HCEC 1CT (cell line): ENCODE results near the gene PCYT2.

Source experiments
- DNase-seq: peaks from one replicate; pipeline ENCODE4 v3.0.0-alpha.2; 2017

The PCYT2 gene

DNA sequence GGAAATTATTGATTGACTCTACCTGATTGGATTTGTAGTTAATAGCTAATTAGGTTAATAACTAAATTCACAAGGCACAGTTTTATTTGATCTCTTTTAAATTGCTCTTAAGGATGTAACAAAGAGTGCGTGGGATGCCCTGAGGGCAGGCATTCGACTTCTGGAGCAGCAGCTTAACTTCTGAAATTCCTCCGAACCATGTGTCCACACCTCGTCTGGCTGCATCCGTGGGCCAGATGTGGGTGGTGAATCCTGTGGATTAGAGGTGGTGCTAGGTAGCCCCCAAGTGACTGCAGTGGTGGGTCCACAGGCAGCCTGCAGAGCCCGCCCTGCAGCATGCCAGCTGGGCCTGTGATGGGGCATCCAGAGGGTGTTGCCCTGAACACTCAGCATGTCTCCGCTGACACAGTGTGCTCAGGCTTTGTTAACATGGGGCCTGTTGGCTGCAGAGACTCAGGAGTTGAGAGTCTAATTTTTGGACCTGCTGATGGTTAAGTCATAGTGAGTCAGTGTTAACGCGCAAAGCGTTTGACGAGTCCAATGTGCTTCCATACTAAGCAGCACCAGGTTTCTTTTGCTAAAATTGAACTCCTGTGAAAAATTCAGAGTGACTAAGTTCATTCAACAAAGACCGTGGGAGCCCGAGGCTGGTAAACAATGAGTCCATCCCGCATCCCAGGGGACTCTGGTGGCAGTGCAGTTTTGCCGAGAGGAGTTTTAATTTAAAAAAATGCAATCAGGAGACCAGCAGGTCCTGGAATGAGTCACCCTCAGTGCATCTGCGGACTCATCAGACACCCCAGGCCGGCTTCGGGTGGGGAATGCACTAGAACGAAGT is 13.0 kb downstream of the PCYT2 start:
- peak; percentile 93 for DNase-seq

DNA sequence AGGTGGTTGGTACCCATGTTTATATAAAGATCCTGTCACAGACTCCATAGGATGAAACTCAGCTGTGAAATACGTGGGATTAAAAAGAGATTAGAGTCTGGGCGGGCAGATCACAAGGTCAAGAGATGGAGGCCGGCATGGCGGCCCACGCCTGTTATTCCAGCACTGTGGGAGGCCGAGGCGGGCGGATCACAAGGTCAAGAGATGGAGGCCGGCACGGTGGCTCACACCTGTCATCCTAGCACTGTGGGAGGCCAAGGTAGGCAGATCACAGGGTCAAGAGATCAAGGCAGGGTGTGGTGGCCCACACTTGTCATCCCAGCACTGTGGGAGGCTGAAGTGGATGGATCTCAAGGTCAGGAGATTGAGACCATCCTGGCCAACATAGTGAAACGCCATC is 15.8 kb downstream of the PCYT2 start:
- DNase-seq, result no peak

DNA sequence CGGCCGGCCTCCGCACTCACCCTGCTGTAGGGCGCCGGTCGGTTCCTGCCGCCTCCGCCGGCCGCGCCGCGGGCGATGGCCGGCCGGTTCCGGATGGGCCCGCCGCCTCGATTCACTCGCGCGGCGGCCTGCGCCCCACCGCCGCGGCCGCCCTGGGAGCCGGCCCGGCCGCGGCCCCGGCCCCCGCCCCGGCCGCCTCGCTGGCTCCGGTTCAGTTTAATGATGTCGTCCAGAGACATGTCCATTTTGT is 20.0 kb downstream of the PCYT2 start:
- no peak for DNase-seq

DNA sequence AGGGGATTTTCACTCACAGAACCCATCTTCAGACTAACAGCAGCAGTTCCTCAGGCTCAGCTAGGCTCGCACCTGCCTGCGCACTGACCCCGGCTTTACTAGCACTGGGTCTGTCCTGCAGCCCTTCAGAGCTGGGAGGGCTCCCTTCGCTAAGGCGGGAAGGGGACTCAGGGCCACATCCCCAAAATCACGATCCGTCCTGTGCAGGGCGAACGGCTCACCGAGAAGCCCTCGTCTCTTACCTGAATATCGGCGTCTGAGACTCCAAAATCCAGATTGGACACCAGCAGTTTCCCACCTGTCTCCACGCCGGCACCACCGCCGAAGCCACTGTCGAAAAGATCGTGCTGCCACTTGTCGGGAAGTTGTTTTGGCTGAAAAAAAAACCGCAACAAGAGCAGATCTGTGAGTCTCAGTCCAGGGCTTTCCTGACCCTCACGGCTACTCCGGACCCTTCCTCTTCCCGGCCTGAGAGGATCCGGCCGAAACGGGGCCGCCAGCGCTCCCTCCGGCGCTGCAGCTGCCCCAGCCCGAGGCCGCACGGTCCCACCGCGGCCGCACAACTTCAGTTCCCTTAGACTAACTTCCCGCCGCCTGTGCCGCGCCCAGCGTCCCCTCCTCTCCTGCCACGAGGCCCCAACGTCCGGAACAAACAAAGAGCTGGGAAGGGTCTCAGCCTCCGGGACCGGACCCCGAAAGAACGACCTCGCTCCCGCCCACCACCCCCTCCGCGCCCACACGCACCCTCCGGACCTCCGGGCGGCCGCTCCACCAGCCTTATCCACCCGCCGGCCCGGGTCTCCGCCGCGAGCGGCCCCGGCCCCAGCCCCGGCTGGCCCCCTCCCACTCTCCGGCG is 20.5 kb downstream of the PCYT2 start:
- DNase-seq, result no peak

DNA sequence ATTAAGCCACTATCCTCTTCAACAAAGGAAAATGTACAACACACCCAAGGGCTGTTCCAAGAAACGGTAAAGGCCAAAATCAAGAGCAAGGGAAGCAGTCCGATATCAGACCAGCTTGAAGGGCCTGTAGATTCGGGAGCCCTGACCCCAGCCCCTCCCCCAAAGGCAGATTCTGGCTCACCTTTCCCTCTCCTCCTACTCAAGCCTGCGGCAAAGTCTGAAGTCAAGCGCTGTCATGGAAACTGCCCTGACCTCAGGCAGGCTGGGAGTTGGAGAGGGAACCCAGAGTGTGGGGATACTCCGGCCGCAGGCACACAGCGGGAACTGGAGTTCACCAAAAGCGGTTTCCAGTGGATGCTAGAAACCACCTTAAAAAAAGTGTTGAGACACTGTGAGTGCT is 21.6 kb downstream of the PCYT2 start:
- no peak for DNase-seq

DNA sequence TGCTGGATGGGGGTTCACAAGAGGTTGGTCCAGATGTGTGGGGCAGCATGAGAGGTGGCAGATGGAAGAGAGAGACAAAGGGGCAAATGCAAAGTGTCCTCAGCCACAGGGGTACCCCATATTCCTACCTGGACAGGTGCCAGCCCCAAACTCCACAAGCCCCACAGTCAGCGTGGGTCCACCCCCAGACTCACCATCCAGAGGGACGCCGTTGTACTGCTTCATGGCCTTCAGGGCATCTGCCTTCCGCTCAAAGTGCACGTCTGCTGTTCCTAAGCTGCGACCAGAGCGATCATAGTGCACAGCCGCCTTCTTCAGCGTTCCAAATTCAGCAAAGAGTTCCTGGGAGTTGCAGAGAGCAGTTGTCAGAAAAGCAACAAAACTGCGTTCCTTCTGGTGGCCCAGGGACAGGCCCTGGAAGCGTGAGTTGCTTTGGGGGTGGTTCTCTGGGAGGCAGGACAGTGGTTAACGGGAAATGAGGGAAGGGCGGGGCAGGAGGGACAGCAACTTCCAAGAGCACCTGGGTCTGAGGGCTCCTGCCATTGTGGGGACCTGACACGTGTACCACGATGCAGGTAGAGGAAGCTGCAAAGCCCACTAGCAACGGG is 22.1 kb downstream of the PCYT2 start:
- DNase-seq, result no peak

DNA sequence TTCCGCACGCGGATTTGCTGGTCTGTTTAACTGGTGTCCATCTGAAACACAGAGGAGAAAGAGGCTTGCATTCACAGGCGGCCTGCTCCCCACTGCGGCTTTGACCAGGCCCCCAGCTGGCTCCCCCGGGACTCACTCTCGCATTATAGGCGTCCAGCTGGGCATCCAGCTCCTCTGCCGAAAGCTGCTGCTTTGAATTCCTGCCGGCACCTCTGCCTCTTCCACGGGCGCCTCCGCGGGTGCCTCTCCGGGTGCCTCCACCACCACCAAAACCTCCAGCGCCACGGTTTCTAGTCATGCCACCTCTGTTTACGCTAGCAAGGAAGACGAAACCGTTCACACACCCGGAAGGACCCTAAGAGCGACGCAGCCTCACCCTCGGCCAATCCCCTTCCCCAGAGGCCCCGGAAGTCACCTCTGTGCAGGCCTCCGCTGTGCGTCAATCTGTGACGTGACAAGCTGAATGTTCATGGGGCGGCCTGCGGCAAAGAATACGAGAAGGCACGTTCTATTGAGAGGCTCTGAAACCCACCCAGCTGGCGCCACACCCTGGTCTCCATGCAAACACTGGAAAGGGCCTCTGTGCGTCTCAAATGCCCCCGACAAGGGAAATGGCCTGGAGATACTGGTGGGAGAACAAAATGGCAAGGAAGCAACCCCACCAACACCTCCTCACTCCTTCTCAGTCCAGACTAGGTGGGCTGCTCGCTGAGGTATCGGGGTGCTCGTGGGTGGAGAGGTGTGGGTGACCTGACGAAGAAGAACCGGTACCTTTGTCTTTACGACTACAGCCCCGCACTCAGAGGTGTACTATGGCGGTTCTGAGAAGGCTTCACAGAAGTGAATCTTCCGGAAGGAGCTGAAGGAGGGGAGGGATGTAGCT is 22.9 kb downstream of the PCYT2 start:
- no peak for DNase-seq

DNA sequence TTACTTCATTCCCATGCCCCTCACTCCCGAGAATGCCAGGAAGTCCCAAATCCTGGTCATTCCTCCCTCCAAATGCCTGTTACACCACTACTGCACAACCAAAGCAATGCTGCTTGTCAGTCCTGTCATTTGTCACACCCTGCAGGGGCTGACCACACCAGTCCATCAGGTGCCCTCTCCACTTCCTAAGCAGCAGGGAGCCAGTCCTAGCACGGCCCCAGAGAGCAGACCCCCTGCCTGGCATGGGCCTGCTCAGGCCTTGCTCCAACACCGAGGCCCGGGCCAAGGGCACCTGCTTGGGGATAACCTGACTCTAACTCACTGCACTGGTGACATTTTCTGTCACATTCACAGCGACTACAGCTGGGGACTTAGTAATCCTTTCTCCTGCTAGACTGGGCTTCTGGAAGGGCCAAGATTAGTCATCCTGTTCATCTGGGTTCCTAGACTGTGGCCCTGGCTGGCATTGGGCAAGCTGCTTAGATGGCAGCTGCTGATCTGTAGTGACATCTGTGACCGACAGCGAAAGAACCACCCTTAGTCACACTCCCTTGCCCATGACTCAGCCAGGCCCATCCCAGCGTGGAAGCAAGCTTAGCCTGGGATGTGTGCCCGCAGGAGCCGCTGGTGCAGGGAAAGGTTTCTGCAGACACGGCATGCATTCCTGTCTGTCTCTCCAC is 25.2 kb downstream of the PCYT2 start:
- peak; percentile 38 for DNase-seq

DNA sequence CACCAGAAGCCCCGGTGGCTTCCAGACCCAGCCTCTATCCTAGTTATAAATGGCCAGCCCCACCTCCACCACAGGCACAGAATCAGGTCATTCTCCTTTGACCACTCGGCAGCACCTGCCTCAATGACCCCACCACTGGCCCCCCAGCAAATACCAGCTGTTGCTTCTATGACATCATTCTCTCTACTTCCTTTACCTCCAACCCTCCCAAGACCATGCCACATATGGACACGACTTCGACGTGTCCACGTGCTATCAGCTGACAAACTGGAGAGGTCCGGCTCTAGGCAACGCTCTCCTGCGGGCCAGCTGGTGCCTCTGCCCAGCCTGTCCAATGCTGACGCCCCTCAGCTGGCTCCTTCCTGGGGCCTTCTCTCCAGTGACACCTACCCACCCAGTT is 25.7 kb downstream of the PCYT2 start:
- no peak for DNase-seq

DNA sequence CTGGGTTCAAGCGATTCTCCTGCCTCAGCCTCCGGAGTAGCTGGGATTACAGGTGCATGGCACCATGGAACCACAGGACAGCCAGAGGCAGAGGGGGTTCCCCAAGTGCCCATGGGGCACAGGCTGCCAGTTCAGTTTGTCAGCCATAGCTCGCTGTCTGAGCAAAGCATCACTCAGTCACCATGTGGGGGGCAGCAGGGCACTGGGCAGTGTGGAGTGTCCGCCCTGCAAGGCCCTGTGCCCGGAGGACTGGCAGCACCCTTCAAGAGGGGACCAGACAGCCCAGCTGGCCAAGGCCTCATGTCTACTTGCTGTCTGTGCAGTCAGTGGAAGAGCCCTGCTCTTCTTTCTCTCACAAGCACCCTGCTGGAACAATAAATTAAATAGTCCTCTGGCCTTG is 26.2 kb downstream of the PCYT2 start:
- no peak for DNase-seq

DNA sequence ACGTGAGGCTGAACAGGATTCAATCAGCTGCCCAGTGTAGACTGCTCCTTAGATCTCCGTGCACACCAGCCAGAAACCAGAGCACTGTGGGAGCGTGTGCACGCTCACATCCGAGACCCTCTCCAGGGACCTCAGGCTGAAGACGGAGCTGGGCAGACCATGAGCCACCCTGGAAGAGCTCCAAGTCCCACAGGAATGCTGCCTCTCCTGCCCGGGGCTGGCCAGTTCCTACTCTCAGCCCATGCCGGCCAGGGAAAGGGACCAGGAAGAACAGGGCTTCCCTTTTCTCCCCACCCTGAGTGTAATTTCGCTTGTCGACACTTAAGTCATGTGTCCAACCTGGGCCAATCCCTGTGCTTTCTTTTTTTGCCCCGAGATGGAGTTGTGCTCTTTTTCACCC is 26.7 kb downstream of the PCYT2 start:
- DNase-seq, result no peak

DNA sequence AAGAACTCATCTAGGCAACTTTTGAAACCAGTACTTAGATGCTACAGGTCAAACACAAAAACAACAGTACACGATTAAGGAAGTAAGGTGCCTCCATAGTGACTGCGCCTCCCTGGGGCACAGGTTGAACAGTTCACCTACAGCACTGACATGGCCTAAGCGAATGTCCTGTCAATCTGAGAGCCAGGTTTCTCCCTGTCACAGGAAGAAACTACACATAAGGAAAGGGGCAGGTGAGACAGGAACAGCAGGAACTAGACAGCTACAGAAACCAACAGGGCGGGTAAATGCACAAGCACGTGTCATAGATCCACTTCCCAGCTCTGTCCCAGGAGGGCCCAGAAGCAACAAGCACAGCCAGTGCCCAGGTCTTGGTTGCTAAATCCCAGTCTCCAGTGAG is 32.1 kb downstream of the PCYT2 start:
- DNase-seq, result no peak

DNA sequence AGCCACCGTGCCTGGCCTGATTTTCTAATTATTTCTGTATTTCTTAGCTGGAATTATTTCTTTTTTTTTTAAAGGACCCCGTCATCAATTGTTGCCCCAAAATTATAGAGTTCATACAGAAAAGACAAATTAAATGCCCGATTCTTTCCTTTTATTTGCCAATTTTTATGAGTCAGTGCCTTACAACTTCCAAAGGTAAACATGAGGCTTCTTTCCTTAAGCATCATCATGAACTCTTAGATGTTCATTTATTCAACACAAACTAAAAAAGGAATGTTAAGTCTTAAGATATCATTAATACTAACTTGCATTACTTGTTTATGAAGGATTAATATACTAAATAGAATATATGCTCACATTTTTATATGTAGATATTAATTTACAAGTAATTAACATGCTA is 32.9 kb downstream of the PCYT2 start:
- peak; percentile 13 for DNase-seq

DNA sequence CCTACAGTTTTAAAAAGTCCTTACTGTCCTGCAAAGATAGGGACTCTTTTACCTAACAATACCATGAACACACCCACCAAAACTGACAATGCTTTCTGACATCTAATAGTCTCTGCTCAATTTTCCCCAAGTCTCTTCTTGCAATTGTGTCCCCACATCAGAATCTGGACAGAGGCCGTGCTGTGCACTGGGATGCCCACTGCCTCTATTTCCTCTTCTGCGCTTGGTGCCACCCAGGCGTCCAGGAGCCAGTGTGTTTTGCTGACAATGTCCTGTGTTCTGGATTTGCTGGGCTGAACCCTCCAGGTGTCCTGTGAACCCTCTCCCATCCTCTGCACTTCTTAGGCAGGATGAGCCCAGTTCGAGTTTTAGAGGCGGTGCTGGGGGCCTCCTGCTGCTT is 33.6 kb downstream of the PCYT2 start:
- no peak for DNase-seq

DNA sequence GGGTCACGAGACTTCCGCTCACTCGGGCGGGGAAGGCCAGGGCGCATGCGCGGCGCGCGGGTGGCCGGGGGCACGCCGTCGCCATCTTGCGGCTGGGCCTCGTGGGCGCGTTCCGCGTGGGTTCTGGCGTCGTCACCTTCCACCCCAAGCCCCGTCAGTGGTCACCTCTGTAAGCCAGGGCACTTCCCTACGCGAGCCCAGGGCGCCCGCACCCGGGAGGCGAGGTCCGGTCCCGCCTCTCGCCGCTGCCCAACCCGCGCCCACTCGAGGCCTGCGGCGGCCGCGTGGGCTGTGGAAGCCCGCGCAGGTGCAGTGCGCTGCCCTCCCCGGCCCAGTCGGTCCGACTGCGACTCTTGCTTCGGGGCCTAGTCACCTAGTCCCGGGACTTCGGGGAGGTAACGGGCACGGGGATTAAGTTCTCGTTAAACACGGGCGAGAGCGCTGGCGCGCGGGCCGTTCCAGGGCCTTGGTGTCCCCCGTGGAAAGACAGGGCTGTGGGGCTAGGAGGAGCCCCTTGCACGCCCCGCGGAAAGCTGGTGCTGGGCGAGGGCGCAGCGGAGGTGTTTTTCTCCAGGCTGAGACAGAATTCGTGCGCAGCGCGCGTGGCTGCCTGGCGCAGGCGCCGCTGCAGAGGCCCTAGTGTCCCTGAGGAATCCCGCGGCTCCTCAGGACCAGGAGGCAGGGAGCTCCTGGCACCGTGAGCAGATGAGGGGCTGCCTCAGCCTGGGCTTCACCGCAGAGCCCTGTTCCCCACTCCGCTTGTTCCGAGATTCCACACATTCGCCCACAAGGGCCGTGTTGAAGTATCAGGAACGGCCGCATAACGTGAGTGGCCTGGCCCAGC is 39.6 kb downstream of the PCYT2 start:
- DNase-seq, result peak; percentile 83

DNA sequence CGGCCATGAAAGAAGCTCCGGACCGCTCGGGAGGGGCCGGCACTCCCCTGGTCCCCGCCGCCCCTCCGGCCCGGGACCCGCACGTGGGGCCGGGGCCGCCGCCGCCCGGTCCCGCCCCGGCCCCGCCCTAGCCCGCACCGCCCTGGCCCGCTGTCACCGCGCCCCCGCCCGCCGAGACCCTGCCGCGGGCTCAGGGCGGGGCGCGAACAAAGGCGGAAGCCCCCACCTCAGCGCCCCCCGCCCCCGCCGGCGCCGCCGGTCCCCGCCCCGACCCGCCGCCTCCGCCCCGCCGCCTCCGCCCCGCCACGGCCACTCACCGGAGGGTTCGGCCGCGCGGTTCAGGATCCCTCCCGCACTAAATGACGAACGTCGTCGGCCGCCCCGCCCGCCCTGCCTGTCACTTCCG is 40.2 kb downstream of the PCYT2 start, which contains the start of gene ARHGDIA:
ARHGDIA (minus strand) TSS at position 357 of the 406 bp plus-strand sequence. CDS start 1,407 bp downstream, outside the sequence.
- DNase-seq, result no peak

DNA sequence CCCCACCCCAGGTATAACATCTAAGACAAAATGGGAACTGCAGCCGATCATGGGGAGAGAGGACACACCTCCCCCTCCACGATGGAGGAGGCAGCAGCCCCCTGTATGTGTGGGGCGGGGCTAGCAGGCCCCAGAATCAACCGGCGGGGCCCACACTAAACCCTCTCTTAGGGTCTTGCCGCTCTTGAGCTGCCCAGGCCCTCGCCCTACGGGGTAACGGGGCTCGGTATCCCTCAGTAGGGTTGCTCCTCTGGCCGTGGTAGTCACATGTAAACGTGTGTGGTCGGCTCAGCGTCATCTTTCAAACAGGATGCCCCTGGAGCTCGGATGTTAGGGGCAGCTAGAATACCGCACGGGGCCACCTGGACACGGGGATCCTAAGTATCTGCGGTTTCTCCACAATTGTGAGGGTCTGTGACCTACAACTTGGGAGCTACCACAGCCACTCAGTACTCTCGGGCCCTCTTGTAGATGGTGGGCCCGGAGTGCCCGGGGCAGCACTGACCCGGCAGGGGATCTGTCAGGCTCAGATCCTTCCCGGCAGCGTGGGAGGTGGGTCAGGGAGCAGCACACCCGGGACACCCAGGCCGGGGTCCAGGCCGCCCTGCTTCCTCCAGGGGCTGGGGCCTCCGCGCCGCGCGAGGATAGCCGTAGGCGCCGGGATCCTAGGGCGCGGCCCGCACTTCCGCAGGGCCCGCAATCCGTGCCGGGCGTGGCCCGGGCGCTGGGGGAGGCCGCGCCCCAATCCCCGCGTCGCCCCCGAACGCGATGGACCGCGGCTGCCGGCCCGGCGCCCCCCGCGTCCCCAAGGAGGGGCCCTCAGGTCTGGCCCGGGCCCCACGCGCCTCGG is 40.8 kb downstream of the PCYT2 start:
- peak; percentile 52 for DNase-seq

DNA sequence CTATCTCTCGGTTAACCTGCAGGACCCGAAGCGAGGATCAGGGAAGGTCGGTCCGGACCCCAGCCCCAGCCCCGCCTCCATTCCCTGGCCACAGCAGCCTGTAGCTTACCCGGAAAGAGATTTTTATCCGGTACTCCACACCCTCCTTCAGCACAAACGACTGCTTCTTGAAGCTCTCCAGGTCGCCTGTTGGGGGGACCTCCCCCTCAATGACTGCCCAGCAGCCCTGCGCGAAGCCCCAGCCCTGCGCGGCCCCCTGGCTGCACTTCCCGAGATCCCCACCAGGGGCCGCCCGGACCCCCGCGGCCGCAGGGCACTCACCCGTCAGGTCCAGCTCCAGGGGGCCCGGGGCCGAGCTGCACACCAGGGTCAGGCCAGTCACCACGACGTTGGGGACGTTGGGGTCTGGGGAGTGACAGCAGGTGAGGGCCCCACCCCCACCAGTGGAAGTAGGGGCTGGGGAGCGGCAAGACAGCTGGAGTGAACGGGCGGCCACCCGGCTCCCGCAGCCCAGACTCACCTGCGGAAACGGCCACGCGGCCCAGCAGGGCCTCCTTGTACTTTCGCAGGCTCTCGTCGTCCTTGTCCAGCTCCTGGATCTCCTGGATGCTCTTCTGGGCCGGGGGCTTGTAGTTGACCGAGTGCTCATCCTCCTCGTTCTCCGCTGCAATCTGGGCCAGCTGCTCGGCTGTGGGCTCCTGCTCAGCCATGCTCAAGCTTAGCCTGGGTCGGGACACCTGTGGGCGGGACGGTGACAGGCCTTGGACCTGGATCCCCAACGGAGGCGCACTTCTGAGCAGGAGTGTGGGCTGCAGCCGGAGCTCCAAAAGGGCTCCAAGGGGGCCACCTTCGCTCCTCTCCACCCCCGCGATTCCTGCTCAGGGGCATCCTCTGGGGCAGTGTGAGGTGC is 41.7 kb downstream of the PCYT2 start:
- DNase-seq, result peak; percentile 26

DNA sequence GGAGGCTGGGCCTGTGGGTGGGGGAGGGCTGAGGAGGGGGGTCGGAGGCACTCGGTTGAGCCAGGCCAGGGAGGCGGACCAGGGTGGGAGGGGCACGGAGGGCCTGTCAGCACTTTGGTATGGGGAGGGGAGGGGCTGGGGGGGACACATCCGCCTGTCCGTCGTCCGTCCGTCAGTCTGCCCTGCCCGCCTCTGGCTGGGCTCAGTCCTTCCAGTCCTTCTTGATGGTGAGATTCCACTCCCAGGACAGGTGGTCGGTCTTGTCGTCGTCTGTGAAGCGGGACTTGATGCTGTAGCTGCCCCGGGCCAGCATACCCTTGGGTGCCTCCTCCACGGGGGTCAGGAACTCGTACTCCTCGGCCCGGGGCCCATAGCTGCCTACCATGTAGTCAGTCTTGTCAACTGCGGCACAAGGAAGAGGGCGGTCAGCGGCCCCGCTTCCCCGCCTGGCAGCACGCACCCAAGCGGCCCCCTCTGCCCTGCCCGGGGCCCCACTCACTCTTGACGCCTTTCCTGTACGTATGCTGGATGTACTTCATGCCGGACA is 42.5 kb downstream of the PCYT2 start:
- peak; percentile 85 for DNase-seq
